Ovary (tissue), 9 donors: Measurements from ENCODE around the gene BIK. TPM values are rescaled to one million over a fixed set of nuclear protein-coding genes. Genes with fewer than 3 reads are reported as not detected.

Experiments
- DNase-seq, 5 donors: peaks; one replicate each; pipeline ENCODE4 v3.0.0-alpha.2; 2019 to 2020
- H3K27ac ChIP-seq, 2 donors: fragments of 200-600 bp; one replicate each; pipeline versions ENCODE4 v1.5.1 to v1.8.0; 2019 to 2022
- H3K27me3 ChIP-seq: fragments of 200-600 bp; one replicate; pipeline ENCODE4 v1.8.0; 2022
- H3K36me3 ChIP-seq: fragments of 200-600 bp; sonication (generic); one replicate; pipeline ENCODE4 v1.5.1; 2019
- H3K4me1 ChIP-seq: one replicate; pipeline ENCODE4 v1.8.1; 2013; ENCODE audit warnings: mild to moderate bottlenecking, moderate library complexity; ENCODE audit not compliant: insufficient read depth
- H3K4me3 ChIP-seq: fragments of 200-600 bp; sonication (generic); one replicate; pipeline ENCODE4 v1.5.1; 2017
- H3K9me3 ChIP-seq, 2 donors: fragments of 200-600 bp in 1 of 2; sonication (generic) in 1 of 2; one replicate each; pipeline versions ENCODE4 v1.5.1 to v1.8.1; 2013 to 2019; ENCODE audit warnings: mild to moderate bottlenecking in 1 of 2, moderate library complexity in 1 of 2
- CTCF ChIP-seq, 3 donors: fragments of 450-650 bp in 2 of 3; fragments of 200-600 bp in 1 of 3; IDR thresholded peaks; one replicate each; pipeline versions ENCODE4 v1.5.1 to v1.8.0; 2016 to 2022; ENCODE audit warnings: antibody characterized with exemption in 3 of 3, mild to moderate bottlenecking in 1 of 3
- EP300 ChIP-seq: sonication (generic); formaldehyde crosslinking; IDR thresholded peaks from one replicate; pipeline ENCODE4 v1.6.1; 2017; ENCODE audit warnings: antibody characterized with exemption
- POLR2A ChIP-seq: fragments of 450-650 bp; IDR thresholded peaks from one replicate; pipeline ENCODE4 v1.6.1; 2017; ENCODE audit warnings: antibody characterized with exemption, mild to moderate bottlenecking, moderate library complexity
- WGBS, 3 donors: extraction: QIAGEN DNeasy Blood & Tissue Kit in 1 of 3; methylation state at CpG; one replicate each; pipeline versions ENCODE4 v1.1.5 to v1.1.7; 2013 to 2017; 5-methylcytosine and 5-hydroxymethylcytosine counted together
- intact Hi-C, 4 donors: fragments of 100-400 bp; cut with DNase I; formaldehyde crosslinking; loops; one replicate each; pipeline versions ENCODE4 v1.11.0 to v1.15.1; 2022 to 2023
- polyA plus RNA-seq, 2 donors: library from polyadenylated mRNA; stranded (reverse); fragments of 200-250 nt in 1 of 2; fragments of 350-450 nt in 1 of 2; fragmentation: Illumina TruSeq in 1 of 2; extraction: RNeasy Lipid Tissue Mini Kit (QIAGEN cat#74804) in 1 of 2; gene quantifications; one replicate each; pipeline ENCODE4 v1.2.3, GENCODE V29; 2013 to 2014
- total RNA-seq, 7 donors: library from RNA; depleted of rRNA in 2 of 7; stranded (reverse); fragments of >200 nt in 2 of 7; fragmentation: NEBNext Ultra II Directional in 3 of 7; extraction: Animal tissue kit (Norgen Biotek cat#: 25700) in 3 of 7; gene quantifications; one replicate each; pipeline versions ENCODE4 v1.1.0 to v1.2.4, GENCODE V29; 2016 to 2023
- donor health status: DM: no; HTN: no; CAD: no; lungs with moderate emphysema.
- donor health status: DM: no; HTN: no; CAD: no.
- donor health status: Bipolar disorder and iron deficiency.
- donor health status: DM: yes; HTN: yes; CAD: no.
- donor health status: DM: no; HTN: no; CAD: no.
- donor health status: DM: yes; HTN: yes; CAD: no.

The BIK gene
- total and polyA plus RNA-seq, 9 donors, result 0.31 to 15.2 (median 0.48) TPM; not detected in 4

GRCh38 chr22:43168471-43169309 is 58.1 kb downstream of the BIK start:
- Histone ChIP-seq H3K4me3 (no peak overlapping the region), H3K36me3 (peaks cover 3% of the 10 kb centered on the region), H3K4me1 (peaks cover 6% of the 10 kb centered on the region), H3K27ac (no peak overlapping the region), H3K27me3 (no peaks in the 10 kb centered on the region), H3K9me3 (no peaks in the 10 kb centered on the region)
- no peak for DNase-seq
- WGBS, 3 donors, result 79 to 82% (median 80%) methylated on average over 23 to 25 of the region's 25 CpGs
- TF ChIP-seq POLR2A, result no peak
- TF ChIP-seq CTCF (IDR thresholded peaks at IDR 0.05), result no peak
- no peak for TF ChIP-seq EP300
- intact Hi-C loops, result no loop called here

- Histone ChIP-seq H3K27ac (no peak overlapping the region), H3K9me3 (no peaks in the 10 kb centered on the region), H3K27me3 (no peaks in the 10 kb centered on the region), H3K4me1 (peaks cover 1% of the 10 kb centered on the region), H3K4me3 (no peak overlapping the region), H3K36me3 (peaks cover 3% of the 10 kb centered on the region)
- intact Hi-C loops, result no loop called here
- no peak for DNase-seq
- no peak for TF ChIP-seq EP300
- TF ChIP-seq POLR2A, result no peak
- TF ChIP-seq CTCF (IDR thresholded peaks at IDR 0.05), result no peak
- 90 to 93% (median 93%) methylated on average over 23 of the region's 23 CpGs for WGBS, 3 donors
These were observed 59.0 kb downstream of the BIK start for GRCh38 chr22:43169310-43170130.

GRCh38 chr22:43170131-43170480 is 59.6 kb downstream of the BIK start:
- TF ChIP-seq POLR2A (no peak), CTCF (IDR thresholded peaks at IDR 0.05) (no peak), EP300 (no peak)
- intact Hi-C loops, result no loop called here

GRCh38 chr22:43171019-43171491 is 60.5 kb downstream of the BIK start:
- 86 to 90% (median 88%) methylated on average over 14 of the region's 14 CpGs for WGBS, 3 donors
- Histone ChIP-seq H3K9me3 (no peaks in the 10 kb centered on the region), H3K36me3 (peaks cover 7% of the 10 kb centered on the region), H3K27me3 (no peaks in the 10 kb centered on the region), H3K4me3 (peak overlapping the region; percentile 2), H3K27ac (no peak overlapping the region), H3K4me1 (no peaks in the 10 kb centered on the region)
- no peak for TF ChIP-seq EP300
- TF ChIP-seq POLR2A, result no peak
- no peak for TF ChIP-seq CTCF (IDR thresholded peaks at IDR 0.05)
- intact Hi-C loops, result no loop called here
- no peak for DNase-seq

More at GRCh38 chr22:43170131-43170480, 59.6 kb downstream of the BIK start:
- no peaks in the 10 kb centered on the region for H3K4me1 ChIP-seq
- no peak for DNase-seq
- 86 to 89% (median 87%) methylated on average over 9 of the region's 9 CpGs for WGBS, 3 donors
- no peaks in the 10 kb centered on the region for H3K27me3 ChIP-seq
- H3K9me3 ChIP-seq, result no peaks in the 10 kb centered on the region
- peaks cover 5% of the 10 kb centered on the region for H3K36me3 ChIP-seq
- H3K27ac ChIP-seq, result no peak overlapping the region
- H3K4me3 ChIP-seq, result no peak overlapping the region
